GM12878 (cell line): ENCODE measurements around the gene ADIPOQ. TPM values are rescaled to one million over a fixed set of nuclear protein-coding genes. Genes with fewer than 3 reads are reported as not detected.
A peak's percentile ranks its signal among the peaks of the same experiment; 100 is the strongest.

ENCODE experiments used
- ATAC-seq: fragments of 200-7000 bp; cut with Tn5 transposase; 3 replicates; pipeline ENCODE4 v1.9.1; 2020; ENCODE audit warnings: mild to moderate bottlenecking, moderate library complexity
- BruUV-seq: library from RNA; stranded (reverse); fragments of 400-500 nt; replicated peaks from 2 replicates; lab custom pipeline; 2021; lab: Mats Ljungman, UMichigan
- CTCF ChIA-PET: fragments of 300-600 bp; sonication (Branson Sonifier 250); formaldehyde crosslinking; extraction: SDS; loops from one replicate; lab custom pipeline; 2021; ENCODE audit warnings: inconsistent platforms; lab: Yijun Ruan, JAX
- POLR2A ChIA-PET: fragments of 350-600 bp; formaldehyde crosslinking; extraction: SDS; loops from one replicate; lab custom pipeline; 2021; ENCODE audit warnings: inconsistent platforms; lab: Charles Lee
- RAD21 ChIA-PET: fragments of 300-600 bp; sonication (Branson Sonifier 250); formaldehyde crosslinking; loops from one replicate; lab custom pipeline; 2023; ENCODE audit warnings: antibody characterized with exemption; ENCODE audit not compliant: unreplicated experiment; lab: Charles Lee
- SMC1A ChIA-PET: fragments of 300-600 bp; sonication (Branson Sonifier 250); formaldehyde crosslinking; loops from one replicate; lab custom pipeline; 2023; ENCODE audit not compliant: unreplicated experiment, uncharacterized antibody; lab: Charles Lee
- DNase-seq: peaks from one replicate; pipeline ENCODE4 v3.0.0-alpha.2; 2011; ENCODE audit warnings: low read depth, low spot score
- FAIRE-seq: peaks from 3 replicates; lab custom pipeline; 2011; peaks lifted over from hg19 to GRCh38; lab: Jason Lieb, UNC
- H2AFZ ChIP-seq: 2 replicates; pipeline ENCODE4 v1.6.0; 2011; ENCODE audit warnings: low read depth, low read length, control low read depth; ENCODE audit not compliant: control insufficient read depth
- H3K27ac ChIP-seq: 2 replicates; pipeline ENCODE4 v1.5.1; 2011; ENCODE audit warnings: control low read depth; ENCODE audit not compliant: control insufficient read depth, insufficient read depth
- H3K27me3 ChIP-seq, 2 experiments: replicated peaks in 1 of 2; 2 replicates each; pipeline versions ENCODE4 v1.6.0 to v1.6.1; 2011; ENCODE audit warnings: low read length in 1 of 2; ENCODE audit not compliant: control insufficient read depth in 2 of 2, insufficient read depth in 2 of 2
- H3K36me3 ChIP-seq, 2 experiments: 2 replicates each; pipeline ENCODE4 v1.5.1; 2011; ENCODE audit warnings: low read length in 1 of 2; ENCODE audit not compliant: control insufficient read depth in 2 of 2, insufficient read depth in 2 of 2
- H3K4me1 ChIP-seq: 2 replicates; pipeline ENCODE4 v1.6.1; 2011; ENCODE audit warnings: mild to moderate bottlenecking, low read length, moderate library complexity, mixed read lengths; ENCODE audit not compliant: control insufficient read depth, insufficient read depth
- H3K4me2 ChIP-seq: 2 replicates; pipeline ENCODE4 v1.6.0; 2011; ENCODE audit warnings: control low read depth; ENCODE audit not compliant: control insufficient read depth, insufficient read depth
- H3K4me3 ChIP-seq: fragments of 200-600 bp; sonication (generic); 2 replicates; pipeline ENCODE4 v1.5.1; 2016
- H3K79me2 ChIP-seq: 2 replicates; pipeline ENCODE4 v1.6.0; 2011; ENCODE audit warnings: low read length; ENCODE audit not compliant: control insufficient read depth, insufficient read depth
- H3K9ac ChIP-seq: 2 replicates; pipeline ENCODE4 v1.8.0; 2011; ENCODE audit warnings: low read length, control low read depth, mixed read lengths; ENCODE audit not compliant: control insufficient read depth, insufficient read depth
- H3K9me3 ChIP-seq: replicated peaks from 3 replicates; pipeline ENCODE4 v1.5.1; 2011; ENCODE audit warnings: mild to moderate bottlenecking, low read length; ENCODE audit not compliant: control insufficient read depth, insufficient read depth
- H4K20me1 ChIP-seq: 2 replicates; pipeline ENCODE4 v1.6.0; 2011; ENCODE audit not compliant: control insufficient read depth, insufficient read depth
- ASH2L ChIP-seq: fragments of 300-600, 200-600 bp; sonication (generic); IDR thresholded peaks from 2 replicates; pipeline ENCODE4 v1.6.1; 2017; ENCODE audit warnings: low read depth, mild to moderate bottlenecking, borderline replicate concordance
- BACH1 ChIP-seq: fragments of 450-650 bp; IDR thresholded peaks from 2 replicates; pipeline ENCODE4 v1.6.1; 2017; ENCODE audit warnings: mild to moderate bottlenecking, borderline replicate concordance
- KAT2A ChIP-seq: conservative IDR thresholded peaks from 2 replicates; pipeline ENCODE4 v1.6.1; 2011; ENCODE audit warnings: low read depth, low read length; ENCODE audit not compliant: control insufficient read depth
- LARP7 ChIP-seq: fragments of 450-650 bp; IDR thresholded peaks from 2 replicates; pipeline ENCODE4 v1.6.1; 2017; ENCODE audit warnings: mild to moderate bottlenecking
- MXI1 ChIP-seq: fragments of 150-350 bp; IDR thresholded peaks from 2 replicates; pipeline ENCODE4 v1.6.1; 2011; ENCODE audit warnings: low read depth, mild to moderate bottlenecking, inconsistent platforms, low read length, improper control_type of control experiment
- MYC ChIP-seq: IDR thresholded peaks from 2 replicates; pipeline ENCODE4 v1.6.1; 2011; ENCODE audit warnings: mild to moderate bottlenecking, low read length, moderate library complexity, inconsistent platforms; ENCODE audit not compliant: insufficient read depth, insufficient replicate concordance, insufficient read length, severe bottlenecking
- RBBP5 ChIP-seq: fragments of 200-600 bp; sonication (generic); conservative IDR thresholded peaks from 2 replicates; pipeline ENCODE4 v1.6.1; 2016
- SP1 ChIP-seq: IDR thresholded peaks from one replicate; pipeline ENCODE4 v1.6.1; 2011; ENCODE audit warnings: low read depth, low read length
- TCF12 ChIP-seq: IDR thresholded peaks from 2 replicates; pipeline ENCODE4 v1.6.1; 2011; ENCODE audit warnings: low read depth, mild to moderate bottlenecking, low read length
- TCF7 ChIP-seq: IDR thresholded peaks from 2 replicates; pipeline ENCODE4 v1.6.1; 2014; ENCODE audit warnings: antibody characterized with exemption, borderline replicate concordance
- ZNF274 ChIP-seq: IDR thresholded peaks from one replicate; pipeline ENCODE4 v1.8.0; 2011; ENCODE audit not compliant: insufficient read length, insufficient read depth
- ZSCAN29 ChIP-seq: fragments of 450-650 bp; IDR thresholded peaks from 2 replicates; pipeline ENCODE4 v1.6.1; 2017; ENCODE audit warnings: mild to moderate bottlenecking, moderate library complexity
- WGBS: methylation state at CpG from one replicate; pipeline ENCODE4 v1.1.6; 2016; ENCODE audit warnings: low lambda C conversion rate; ENCODE audit not compliant: insufficient replicate concordance, insufficient coverage; ENCODE audit errors: missing lambda C conversion rate; 5-methylcytosine and 5-hydroxymethylcytosine counted together
- in situ Hi-C: fragments of 300-500 bp; cut with MboI; formaldehyde crosslinking; loops from 9 replicates; pipeline ENCODE4 v1.14.3; 2018; ENCODE audit warnings: mixed read lengths
- intact Hi-C: fragments of 100-400 bp; cut with micrococcal nuclease; formaldehyde crosslinking; loops from one replicate; pipeline ENCODE4 v1.14.2; 2022; ENCODE audit not compliant: unreplicated experiment
- polyA plus RNA-seq, 11 experiments: library from polyadenylated mRNA; depleted of rRNA in 4 of 11; unstranded in 6 of 11; stranded (reverse) in 5 of 11; fragments of >200 nt; fragmentation: Nextera tagmentation in 4 of 11; fragmentation: Illumina TruSeq in 1 of 11; extraction: Ambion mirVana in 4 of 11; extraction: Trizol in 1 of 11; gene quantifications; 1 replicate in 1 of 11; 2 replicates in 10 of 11; pipeline versions ENCODE4 v1.2.1 to v1.2.3, GENCODE V29; 2011 to 2016; ENCODE audit warnings: inconsistent platforms in 2 of 11, missing spikeins in 2 of 11, low read depth in 1 of 11
- total RNA-seq, 4 experiments: library from RNA; depleted of rRNA in 3 of 4; stranded (reverse); fragments of >200 nt in 3 of 4; fragmentation: Illumina TruSeq in 1 of 4; extraction: Trizol in 1 of 4; gene quantifications; 2 replicates each; pipeline versions ENCODE4 v1.2.1 to v1.2.3, GENCODE V29; 2013 to 2021
- TF ChIP-seq, protein P1 (sequence below): IDR thresholded peaks from 2 replicates; pipeline ENCODE4 v1.6.1; 2011; ENCODE audit warnings: borderline replicate concordance, low read depth, mild to moderate bottlenecking, moderate library complexity, mixed read lengths, low read length; ENCODE audit not compliant: insufficient read depth; ENCODE audit errors: extremely low read length
- TF ChIP-seq, protein P2 (sequence below): fragments of 450-650 bp; IDR thresholded peaks from 2 replicates; pipeline ENCODE4 v1.6.1; 2017; ENCODE audit warnings: mild to moderate bottlenecking, moderate library complexity

ADIPOQ gene
- total and polyA plus RNA-seq, 10 of the 15 experiments (the other 5 are each of a cell fraction or from before 2014, with no cell fraction given): not detected

DNA sequence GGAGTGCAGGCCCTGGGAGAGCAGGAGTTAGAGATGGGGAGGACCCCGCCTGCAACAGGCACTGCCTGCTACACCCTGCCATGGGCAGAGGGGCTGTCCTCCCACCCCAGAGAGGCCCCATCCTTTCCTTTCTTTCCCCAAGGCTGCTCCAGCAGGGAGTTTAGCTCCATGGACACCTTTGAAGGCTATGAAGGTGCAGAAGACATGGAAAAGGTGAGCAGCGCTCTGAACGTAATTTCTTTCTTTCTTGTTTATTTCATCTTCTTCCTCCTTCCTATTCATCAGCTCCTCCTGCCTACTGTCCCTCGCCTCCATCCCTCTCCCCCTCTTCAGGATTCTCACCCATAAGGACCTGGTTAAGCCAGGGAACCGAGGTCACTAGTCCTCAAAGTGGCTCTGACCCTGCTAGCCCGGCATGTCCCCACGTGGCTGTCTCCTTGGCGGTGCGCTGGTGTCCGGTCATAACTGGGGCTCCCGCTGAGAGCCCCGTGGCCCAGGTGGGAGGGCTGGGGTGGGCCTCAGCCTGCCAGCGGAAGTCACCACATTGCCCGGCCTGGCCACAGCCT is 16.0 kb upstream of the ADIPOQ start:
- RAD21 ChIA-PET: no interaction called here
- FAIRE-seq: peak; percentile 91

More for the DNA sequence above, 16.0 kb upstream of the ADIPOQ start:
- ChIA-PET SMC1A (interaction anchor here (1.1 kb wide), 1 partner anchor 26 kb away, joined by 3 read pairs; no protein-coding TSS in a partner anchor), CTCF (interaction anchor here (1.5 kb wide), 1 partner anchor 209 kb away, joined by 4 read pairs; no protein-coding TSS in a partner anchor), POLR2A (interaction anchor here (1.0 kb wide), 1 partner anchor 133 kb away, joined by 3 read pairs; no protein-coding TSS in a partner anchor)
- WGBS: 15% methylated on average over 12 of the region's 14 CpGs
- peak overlapping the region; percentile 78; the same call in 1 of the 2 replicates for H2AFZ ChIP-seq
- TF ChIP-seq BACH1 (no peak), TCF7 (no peak), RBBP5 (no peak), ZNF274 (no peak), SP1 (no peak), MXI1 (no peak), ZSCAN29 (no peak), MYC (no peak), LARP7 (no peak), TCF12 (no peak), KAT2A (no peak), ASH2L (no peak)
- TF ChIP-seq, protein P1, sequence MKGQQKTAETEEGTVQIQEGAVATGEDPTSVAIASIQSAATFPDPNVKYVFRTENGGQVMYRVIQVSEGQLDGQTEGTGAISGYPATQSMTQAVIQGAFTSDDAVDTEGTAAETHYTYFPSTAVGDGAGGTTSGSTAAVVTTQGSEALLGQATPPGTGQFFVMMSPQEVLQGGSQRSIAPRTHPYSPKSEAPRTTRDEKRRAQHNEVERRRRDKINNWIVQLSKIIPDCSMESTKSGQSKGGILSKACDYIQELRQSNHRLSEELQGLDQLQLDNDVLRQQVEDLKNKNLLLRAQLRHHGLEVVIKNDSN: no peak
- TF ChIP-seq, protein P2, sequence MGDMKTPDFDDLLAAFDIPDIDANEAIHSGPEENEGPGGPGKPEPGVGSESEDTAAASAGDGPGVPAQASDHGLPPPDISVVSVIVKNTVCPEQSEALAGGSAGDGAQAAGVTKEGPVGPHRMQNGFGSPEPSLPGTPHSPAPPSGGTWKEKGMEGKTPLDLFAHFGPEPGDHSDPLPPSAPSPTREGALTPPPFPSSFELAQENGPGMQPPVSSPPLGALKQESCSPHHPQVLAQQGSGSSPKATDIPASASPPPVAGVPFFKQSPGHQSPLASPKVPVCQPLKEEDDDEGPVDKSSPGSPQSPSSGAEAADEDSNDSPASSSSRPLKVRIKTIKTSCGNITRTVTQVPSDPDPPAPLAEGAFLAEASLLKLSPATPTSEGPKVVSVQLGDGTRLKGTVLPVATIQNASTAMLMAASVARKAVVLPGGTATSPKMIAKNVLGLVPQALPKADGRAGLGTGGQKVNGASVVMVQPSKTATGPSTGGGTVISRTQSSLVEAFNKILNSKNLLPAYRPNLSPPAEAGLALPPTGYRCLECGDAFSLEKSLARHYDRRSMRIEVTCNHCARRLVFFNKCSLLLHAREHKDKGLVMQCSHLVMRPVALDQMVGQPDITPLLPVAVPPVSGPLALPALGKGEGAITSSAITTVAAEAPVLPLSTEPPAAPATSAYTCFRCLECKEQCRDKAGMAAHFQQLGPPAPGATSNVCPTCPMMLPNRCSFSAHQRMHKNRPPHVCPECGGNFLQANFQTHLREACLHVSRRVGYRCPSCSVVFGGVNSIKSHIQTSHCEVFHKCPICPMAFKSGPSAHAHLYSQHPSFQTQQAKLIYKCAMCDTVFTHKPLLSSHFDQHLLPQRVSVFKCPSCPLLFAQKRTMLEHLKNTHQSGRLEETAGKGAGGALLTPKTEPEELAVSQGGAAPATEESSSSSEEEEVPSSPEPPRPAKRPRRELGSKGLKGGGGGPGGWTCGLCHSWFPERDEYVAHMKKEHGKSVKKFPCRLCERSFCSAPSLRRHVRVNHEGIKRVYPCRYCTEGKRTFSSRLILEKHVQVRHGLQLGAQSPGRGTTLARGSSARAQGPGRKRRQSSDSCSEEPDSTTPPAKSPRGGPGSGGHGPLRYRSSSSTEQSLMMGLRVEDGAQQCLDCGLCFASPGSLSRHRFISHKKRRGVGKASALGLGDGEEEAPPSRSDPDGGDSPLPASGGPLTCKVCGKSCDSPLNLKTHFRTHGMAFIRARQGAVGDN: no peak
- ATAC-seq (peak; percentile 49), DNase-seq (no peak)
- 0 out of 2 replicates have a peak, but pooled peaks cover 4% of the 10 kb centered on the region for H4K20me1 ChIP-seq
- H3K4me1 ChIP-seq: no peaks in the 10 kb centered on the region
- BruUV-seq: no TSS peak
- intact Hi-C loops: no loop called here
- H3K9me3 ChIP-seq: no peaks in the 10 kb centered on the region
- H3K36me3 ChIP-seq: no peaks in the 10 kb centered on the region
- no peak overlapping the region for H3K9ac ChIP-seq
- H3K27me3 ChIP-seq: peaks cover 14 to 22% of the 10 kb centered on the region in 2 experiments
- H3K79me2 ChIP-seq: no peaks in the 10 kb centered on the region
- peak overlapping the region; percentile 76; the same call in 1 of the 2 replicates for H3K4me3 ChIP-seq
- in situ Hi-C loops: no loop called here
- no peak overlapping the region for H3K27ac ChIP-seq
- H3K4me2 ChIP-seq: peak overlapping the region; percentile 92
